ENCODE measurements around the gene NT5DC2.

NT5DC2 gene

GRCh38 chr3:52484680-52485461 is 48.8 kb downstream of the NT5DC2 start:
- DNase-seq, result no peak

DNA sequence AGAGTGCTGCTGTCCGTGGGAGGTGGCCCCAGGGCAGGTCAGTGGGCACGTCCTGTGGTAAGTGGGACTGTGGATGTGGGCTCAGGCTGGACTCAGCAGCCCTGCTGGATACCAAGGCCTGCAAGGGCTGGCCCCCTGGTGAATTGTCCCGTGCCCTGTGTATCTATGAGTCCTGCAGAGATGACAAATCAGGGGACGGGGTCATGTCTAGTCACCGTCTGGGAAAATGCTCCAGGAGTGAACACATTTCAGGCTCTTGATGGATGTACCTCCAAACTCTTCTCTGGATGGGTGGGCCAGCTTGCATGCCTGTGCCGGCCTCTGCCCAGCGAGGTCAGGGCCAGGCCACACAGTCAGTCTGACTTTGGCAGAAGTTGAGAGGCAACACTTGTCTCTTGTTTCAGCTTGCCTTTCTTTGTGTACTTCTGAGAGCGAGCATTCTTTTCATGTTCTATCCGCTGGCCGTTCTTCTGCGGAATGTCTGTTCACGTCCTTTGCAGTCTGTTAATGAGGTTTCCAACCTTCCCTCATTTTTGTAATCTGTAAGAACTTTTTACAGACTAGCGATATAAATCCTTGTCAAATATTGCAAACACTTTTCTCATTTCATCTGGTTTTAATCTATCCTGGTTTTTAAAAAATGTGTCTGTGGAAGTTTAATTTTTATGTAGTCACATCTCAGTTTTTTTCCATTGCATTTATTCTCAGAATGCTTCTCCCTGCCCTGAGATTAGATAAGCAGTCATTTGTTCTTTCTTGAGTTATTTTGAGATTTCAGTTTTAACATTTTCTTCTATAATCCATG is 49.9 kb downstream of the NT5DC2 start:
- DNase-seq, result no peak

GRCh38 chr3:52483081-52483480 is 50.6 kb downstream of the NT5DC2 start:
- DNase-seq, result no peak

- DNase-seq, result no peak
These were observed 51.7 kb downstream of the NT5DC2 start for GRCh38 chr3:52481819-52482521.

DNA sequence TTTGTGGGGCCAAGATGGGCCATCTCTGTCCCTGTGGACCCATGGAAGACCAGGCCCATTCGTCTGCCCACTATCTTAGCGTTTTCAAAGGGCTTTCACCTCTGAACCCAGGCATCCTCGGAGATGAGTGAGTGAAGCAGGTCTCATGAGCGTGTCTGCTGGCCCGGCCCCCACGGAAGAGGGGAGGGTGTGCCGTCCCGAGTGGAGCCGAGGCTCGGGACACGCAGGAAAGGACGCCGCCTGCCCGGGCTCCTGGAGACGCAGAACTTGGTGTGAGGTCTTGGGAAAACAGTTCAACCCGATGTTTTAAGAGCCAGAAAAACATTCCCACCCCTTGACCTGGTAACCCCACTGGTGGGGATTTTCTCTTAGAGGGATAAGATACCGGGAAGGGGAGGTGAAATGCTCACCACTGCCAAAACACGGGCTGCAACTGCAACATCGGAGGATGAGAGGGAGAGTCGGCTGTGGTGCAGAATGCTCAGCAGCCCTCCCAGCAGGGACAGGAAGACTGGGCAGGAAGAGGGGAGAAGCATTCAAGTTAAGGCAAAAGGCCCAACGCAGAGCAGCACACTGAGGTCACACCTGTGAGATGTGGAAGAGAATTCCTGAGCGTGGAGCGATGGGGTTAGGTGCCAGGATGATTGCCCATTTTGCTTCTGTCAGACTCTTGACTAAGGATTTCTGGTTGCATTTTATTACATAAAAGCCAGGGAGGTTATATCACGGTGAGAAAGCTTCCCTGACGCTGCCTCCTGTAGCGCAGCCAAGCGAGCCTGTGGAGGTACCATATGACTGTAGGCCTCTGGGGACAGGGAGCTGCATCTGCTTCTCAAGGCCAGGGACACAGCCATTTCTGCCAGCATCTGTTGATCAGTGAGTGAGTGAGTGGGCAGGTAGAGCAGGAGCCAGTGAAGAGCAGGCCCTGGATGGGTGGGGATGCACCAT is 52.6 kb downstream of the NT5DC2 start:
- no peak for DNase-seq

GRCh38 chr3:52479877-52480575 is 53.6 kb downstream of the NT5DC2 start:
- DNase-seq, result no peak

DNA sequence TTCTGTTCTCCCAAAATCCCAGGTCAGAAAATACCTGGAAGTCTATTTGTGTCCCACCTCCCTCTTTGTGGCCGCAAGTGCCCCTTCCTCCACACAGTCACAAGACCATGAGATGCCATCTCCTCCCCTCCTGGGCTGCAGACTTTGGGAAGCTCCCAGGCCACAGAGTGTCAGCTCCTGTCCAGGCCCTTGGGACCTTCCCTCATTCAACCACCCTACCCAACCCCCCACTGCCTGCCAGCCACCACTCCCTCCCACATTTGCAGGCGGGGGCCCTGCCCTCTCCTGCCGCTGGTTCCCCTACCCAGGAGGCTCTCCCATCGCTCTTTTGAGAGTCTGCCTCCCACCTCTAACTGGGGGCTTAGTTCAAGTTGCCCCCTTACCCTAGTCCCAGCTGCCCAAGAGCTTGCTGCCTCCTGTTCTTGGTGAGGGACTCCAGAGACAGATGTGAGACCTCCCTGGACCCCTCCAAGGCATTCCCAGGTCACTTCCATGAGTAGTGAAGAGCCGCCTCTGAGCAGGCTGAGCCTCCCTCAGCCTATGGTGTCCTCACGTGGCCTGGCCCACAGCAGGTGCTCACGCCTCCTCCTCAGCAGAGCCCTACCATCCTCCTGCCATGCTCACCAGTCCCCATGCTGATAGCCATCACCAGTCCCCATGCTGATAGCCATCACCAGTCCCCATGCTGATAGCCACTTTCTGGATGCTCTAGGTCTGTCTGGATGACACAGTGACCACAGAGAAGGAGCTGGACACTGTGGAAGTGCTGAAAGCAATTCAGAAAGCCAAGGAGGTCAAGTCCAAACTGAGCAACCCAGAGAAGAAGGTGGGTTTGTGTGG is 54.4 kb downstream of the NT5DC2 start:
- no peak for DNase-seq

DNA sequence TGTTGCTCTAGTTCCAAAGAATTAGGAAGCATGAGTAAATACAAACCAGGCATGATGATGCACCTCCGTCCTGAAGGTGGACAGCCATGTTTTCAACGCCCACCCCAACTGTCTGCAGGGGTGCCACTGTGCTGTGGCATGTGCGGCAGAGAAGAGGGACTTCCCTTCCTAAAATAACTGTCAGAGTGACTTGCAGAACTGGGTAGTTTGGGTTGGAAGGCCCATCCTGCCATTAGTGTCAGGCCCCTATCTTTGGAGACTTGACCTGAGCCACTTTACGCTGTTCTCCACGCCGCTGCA is 55.9 kb downstream of the NT5DC2 start:
- no peak for DNase-seq

GRCh38 chr3:52477076-52477795 is 56.4 kb downstream of the NT5DC2 start:
- no peak for DNase-seq

Data from GOT3 (cell line).